Amygdala (tissue), 56 donors: ENCODE measurements around the gene MMRN2.
"Not testable (repeated sequence)": the region's sequence is repeated elsewhere in the genome, so short reads cannot be mapped to it uniquely, and the experiment has no call there.

ENCODE experiments used
- DNase-seq, 56 donors: peaks; one replicate each; lab custom pipeline; 2025; lab: John Stamatoyannopoulos, UW

Gene MMRN2

DNA sequence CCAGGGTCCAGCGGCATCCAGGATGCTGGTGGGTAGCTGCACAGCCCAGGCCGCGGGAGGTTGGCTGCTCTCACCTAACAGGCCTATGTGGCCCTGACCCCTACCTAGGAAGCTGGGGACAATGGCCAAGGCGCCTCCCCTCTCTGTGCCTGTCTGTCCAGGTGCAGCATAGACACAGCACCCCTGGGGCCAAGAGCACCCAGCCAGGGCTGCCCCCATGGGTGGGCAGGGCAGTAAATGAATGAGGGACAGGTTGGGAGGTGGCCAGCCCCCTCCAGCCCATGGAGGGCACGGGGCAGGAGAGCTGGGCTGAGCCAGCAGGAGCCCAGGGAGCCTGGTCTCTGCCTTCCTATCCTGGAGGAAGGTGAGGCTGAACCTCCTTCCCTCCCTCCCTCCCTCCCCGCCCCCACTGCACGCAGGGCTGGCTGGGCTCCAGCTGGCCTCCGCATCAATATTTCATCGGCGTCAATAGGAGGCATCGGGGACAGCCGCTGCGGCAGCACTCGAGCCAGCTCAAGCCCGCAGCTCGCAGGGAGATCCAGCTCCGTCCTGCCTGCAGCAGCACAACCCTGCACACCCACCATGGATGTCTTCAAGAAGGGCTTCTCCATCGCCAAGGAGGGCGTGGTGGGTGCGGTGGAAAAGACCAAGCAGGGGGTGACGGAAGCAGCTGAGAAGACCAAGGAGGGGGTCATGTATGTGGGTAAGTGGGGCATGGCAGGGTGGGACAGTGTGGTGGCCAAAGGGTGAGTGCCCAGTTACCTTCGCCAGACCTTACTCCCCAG is 893 bp upstream of the MMRN2 start, which contains the start of gene SNCG:
SNCG (plus strand) TSS at position 484 of the 785 bp plus-strand sequence; CDS start at position 583, 99 bp downstream.
- DNase-seq = peak in 26 of 56 donors; percentile 16 to 71 (median 48)

DNA sequence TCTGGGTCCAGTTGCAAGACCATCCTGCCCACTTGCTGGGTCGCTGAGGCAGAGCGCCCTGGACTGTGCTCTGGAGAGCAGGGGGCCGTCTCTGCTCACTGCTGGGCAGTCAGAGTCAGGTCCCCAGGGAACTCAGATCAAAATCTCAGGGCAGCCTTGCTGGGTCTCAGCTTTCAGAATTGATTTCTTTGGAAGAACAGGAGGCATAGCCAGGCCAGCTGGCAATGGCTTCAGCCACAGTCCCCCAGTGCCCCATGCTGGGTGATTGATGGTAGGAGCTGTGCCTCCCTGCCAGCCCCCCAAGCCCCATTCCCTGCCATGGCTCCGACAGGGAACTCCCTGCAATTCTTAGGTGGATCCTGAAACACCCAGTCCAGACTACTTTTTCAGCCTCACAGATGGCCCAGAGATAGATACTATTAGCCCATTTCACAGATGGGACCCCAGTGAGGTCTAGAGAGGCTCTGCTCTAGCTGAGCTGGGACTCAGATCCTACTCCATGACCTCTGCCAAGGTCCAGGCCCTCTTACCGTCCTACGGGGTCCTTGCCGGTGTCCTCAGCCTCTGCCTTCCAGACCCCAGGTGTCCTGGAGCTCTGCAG is 467 bp downstream of the MMRN2 start:
- DNase-seq = no peak

DNA sequence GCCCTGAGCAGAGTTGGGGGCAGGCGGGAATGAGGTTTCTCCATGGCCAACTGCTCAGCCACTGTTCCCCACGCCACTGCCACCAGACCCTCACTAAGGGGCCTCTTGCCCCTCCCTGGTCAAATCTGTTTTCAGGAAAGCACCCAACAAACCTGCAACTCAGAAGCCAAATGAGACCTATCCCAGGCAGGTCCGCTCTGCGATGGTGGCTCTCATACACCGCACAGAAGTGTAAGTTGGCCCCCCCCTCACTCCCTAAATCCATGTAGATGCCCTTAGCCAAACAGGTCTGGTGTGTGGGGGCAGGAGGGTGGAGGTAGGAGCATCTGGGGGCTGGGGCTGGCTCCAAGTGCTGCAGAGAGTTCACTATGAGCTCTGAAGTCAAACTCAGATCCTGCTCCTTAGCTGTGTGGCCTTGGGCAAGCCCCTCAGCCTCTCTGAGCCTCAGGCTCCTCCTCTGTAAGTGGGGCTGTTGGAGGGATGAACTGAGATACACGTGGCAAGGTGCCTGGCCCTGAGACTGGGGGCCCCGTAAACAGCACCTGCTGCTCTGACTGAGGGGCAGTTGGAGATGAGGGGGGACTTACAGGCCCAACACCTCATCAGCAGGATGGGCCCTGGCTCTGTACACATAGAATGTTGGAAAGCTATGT is 1.1 kb downstream of the MMRN2 start:
- no peak for DNase-seq

DNA sequence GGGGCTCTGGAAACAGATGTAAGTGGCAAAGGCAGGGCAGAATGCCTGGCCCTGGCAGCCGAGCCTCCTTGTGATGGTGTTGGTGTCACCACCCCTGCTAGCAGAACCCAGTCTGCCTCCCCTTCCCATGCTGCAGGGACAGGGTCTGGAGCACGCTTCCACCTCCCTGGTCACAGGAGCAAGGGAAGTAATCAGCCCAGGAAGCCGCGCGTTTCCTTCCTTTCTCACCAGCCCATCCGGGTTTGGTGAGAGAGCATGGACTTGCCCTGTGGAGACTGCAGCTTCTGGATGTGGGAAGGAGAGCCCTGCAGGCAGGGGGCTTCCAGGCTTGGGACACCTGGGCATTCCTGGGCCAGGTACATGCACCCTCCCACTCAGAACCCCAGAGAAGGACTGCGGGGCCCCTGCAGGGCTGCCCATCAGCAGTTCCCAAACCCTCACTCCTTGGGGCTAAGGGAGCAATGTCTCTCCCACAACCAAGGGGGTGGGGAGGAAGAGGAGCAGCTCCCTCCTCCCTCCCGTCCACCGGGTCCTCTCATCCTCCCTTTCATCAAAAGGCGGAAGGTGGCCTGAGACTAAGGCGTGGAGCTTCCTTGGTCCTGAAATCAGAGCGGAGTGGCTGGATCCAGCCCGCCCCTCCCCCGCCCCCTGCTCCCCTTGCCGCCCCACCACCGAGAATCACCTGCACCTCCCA is 1.8 kb downstream of the MMRN2 start:
- DNase-seq = peak in 2 of 56 donors; percentile 18 to 44

DNA sequence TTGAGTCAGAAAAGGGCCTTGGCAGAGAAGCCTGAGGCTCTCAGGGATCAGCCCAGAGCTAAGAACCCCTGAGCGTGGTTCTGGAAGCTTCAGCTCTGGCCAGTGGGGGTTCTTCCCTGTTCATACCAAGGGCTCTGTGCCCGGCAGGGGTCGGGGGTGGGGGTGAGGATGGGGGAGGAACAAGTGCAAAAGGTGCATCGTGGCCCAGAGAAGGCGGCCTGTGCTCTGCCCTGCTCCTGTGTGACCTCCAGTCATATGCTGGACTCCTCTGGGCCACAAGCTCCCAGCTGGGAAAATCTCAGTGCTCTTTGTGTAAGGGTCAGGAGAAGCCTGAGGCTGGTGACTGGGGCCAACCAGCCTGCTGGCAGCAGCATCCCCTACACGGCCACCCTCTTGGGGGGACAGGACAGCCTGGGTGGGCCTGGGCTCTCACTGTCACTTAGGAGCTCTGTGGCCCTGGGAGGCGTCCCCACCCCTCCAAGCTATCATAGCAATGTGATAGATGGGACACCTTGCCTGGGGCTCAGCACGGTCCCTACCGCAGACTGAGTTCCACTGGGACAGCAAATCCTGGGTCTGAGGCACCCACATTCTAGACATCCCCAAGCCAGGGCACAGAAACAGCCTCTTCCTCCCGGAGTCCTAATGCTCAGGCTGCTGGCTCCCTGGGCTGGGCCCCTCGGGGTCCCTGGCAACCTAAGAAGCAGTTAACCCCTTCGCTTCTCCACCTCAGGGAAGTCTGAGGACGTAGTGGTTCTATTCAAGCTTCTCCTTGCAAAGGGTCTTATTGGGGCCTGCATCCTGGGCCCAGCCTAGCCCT is 2.5 kb downstream of the MMRN2 start:
- DNase-seq = peak in 1 of 56 donors; percentile 40

DNA sequence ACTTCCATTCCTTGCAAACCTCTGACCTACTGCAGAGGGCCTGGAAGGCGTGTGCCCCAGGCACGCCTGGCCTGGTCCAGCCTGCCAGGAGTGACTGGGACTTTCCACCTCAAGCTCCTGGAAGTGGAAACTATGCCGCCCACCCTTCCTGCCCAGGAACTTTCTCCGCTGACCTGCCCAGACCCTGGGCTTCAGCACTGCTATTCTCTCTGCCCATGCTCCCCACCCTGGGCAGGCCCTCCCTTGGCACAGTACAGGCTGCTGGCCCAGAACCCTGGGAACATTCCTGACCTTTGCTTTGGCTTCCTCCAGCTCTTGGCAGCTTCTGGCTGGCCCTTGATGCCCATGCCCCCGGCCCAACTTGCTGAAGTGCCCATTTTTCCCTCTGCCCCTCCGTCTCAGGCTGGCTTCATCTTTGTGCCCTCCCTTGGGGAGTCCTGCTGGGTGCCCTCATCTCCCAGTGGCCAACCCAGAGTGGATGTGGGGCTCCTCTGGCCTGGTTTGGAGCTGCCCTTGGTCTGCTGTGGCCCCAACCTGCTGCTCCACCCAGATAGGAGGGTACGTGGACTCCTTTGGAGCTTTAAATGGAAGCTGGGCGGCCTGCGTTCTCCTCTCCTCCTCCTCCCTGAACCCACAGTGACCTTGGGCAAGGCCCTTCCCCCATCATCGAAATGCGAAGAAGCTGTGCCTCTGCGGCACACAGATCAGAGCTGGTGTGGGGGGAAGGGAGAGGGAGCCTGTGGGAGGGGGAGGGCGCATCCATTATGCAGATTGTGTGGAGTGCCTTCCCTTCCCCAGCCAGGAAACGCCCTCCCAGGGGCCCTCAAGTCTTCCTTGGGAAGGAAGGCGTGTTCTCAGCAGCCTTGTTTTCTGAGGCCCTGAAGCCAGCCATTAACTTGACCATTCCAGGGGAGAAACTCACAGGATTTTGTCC is 3.4 kb downstream of the MMRN2 start:
- DNase-seq = peak in 20 of 56 donors; percentile 25 to 67 (median 46)

DNA sequence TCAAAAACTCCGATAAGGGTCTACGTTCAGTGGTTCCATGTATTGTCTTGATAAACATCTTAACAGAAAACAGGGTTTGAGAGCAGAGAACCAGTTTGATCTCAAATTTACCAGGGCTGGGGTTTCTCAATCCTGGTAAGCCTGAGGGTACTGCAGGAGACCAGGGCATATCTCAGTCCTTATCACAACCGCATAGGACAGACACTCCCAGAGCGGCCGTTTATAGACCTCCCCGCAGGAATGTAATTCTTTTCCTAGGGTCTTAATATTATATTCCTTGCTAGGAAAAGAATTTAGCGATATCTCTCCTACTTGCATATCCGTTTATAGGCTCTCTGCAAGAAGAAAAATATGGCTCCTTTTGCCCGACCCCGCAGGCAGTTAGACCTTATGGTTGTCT is 4.7 kb downstream of the MMRN2 start:
- DNase-seq = not testable (repeated sequence)

DNA sequence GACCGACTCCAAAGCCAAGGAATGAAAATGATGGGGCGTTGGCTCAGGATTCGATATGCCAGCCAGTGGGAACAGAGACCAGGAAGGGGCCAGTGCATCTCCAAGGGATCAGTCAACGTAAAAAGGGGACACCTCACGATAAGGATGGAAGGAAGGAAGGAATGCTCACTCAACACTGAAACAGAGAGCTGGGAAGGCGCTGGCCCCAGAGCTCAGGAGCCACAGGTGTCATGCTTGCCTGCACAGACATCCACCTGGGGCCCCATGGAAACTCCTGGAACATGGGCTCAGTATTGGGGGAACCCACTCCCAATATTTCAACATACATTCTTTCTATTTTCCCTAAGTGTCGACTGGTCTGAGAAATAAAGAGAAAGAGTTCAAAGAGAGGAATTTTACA is 5.3 kb downstream of the MMRN2 start:
- DNase-seq = no peak

DNA sequence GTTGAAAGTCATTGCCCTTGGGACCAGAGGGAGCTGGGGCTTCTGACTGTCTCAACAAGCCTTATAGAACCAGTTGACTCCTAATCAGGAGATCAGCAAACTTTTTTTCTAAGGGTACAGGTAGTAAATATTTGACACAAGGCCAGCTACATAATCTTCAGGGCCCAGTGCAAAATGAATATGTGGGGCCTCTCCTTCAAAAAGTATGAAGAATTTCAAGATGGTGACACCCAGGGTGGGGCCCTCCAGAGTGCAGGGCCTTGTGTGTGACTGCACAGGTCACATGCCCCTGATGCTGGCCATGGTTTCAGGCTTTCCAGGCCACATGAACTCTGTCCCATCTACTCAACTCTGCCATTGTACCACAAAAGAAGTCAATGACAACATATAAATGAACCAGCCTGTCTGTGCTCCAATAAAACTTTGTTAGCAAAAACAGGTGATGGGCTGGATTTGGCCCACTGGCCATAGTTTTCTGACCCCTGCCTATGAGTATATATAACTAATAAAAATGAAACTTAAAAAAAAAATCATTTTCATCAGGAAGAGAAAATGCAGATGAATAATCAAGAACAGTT is 6.1 kb downstream of the MMRN2 start:
- no peak for DNase-seq

DNA sequence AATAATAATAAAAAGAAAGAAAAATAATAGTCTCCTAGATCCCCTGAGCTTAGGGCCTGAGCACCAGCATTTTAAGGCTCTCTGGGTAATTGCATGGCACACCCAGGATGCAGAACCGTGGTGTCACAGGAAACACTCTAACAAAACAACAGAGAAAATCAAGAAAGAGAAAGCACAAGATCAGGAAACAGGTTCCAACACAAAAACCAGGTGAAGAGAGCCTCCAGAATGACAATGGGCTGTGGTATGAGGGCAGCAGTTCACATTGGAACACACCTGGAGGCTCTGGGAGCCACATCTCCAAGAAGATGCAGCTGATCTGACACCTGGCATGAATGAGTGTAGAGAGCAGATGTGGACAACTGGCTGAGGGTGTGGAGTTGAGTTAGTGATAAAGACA is 7.1 kb downstream of the MMRN2 start:
- no peak for DNase-seq

DNA sequence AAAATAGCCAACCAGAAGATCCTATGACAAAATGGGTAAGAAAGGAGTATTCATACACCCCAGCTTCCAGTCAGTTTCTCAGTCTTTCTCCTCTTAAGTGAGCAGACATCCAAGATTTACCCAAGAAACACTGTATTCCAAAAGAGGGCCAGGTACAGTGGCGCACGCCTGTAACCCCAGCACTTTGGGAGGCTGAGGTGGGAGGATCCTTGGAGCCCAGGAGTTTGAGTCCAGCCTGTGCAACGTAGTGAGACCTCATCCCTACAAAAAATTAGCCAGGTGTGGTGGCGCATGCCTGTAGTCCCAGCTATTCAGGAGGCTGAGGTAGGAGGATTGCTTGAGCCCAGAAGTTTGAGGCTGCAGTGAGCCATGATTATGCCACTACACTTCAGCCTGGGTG is 9.6 kb downstream of the MMRN2 start:
- DNase-seq = not testable (repeated sequence)

DNA sequence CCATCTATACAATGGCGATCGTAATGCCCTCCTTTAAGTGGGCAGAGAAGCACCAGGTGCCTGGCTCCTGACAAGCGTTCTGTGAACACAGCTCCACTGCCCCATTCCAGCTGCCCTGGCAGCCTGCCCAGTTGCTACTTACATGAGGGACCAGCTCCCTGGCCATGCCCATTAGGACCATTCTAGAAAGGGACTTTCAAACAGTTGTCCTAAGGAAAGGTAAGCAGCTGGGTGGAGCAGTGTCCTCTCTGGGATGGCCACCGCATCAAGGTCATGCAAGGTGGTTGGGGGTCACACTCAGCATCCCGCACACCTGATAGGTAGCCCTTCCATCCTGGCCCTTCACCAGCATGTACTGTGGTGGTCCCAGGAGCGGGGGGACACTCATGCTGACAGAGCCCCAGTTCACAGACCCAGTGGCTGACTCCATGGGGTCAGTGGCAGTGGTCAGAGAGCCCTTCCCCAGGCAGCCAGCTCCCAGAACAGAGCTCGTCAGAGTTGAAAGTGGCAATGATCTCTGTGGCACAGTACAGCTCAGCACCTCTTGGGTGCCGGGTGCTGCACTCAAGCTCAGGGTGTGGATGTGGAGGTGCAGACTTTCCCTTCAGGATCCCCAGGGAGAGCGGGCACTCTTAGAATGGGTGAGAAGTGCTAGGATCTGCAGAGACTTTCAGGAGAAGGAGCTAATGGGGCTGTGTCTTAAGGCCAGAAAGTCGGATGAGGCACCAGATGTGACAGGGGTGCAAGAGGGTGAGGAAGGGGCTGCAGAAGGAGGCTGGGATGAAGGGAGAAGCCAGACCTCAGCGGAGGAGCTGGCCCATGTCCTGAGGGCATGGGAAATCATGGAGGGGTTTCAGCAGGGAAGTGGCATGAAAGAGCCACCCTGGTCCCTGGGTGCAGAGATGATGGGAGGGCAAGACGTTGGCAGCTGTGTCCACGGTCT is 10.9 kb downstream of the MMRN2 start:
- DNase-seq = peak in 7 of 56 donors; percentile 20 to 51 (median 25)

DNA sequence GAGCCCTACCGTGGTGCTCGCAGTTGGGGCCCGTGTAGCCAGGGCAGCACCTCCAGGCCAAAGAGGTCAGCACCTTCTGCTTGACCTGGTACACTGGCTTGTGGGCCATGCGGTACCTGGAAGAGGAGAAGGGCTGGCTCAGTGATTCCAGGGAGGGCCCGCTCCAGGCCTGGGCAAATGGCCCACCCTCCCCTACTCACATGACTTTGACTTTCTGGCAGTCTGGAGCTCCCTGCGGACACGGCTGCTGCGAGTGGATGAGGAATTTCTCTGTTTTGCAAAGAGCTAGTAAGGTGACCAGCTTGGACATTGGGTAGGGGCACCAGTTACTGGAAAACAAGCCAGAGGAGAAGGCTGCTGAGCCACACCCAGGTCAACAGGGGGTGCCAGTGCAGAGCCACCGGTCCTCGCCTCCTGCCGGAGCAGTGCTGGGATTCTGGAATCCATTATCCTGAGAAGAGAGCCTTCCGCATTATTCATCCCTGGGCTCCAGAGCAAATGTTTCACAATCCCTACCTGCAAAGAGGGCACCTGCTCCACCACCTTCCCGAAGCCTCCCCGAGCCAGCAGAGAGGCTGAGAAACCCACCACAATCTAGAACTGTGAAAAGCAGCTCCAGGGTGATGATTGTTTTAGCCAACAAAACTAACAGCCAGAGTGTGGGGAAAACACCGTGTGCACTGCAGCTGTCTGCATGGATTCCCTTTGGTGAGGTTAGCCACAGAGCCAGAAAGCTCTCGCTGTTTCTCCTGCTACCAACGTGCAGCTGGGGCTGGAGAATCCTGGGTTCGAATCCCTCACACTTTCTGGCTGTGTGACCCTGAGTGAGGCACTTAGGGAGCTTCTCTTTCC is 11.8 kb downstream of the MMRN2 start:
- DNase-seq = peak in 3 of 56 donors; percentile 12 to 16 (median 16)

DNA sequence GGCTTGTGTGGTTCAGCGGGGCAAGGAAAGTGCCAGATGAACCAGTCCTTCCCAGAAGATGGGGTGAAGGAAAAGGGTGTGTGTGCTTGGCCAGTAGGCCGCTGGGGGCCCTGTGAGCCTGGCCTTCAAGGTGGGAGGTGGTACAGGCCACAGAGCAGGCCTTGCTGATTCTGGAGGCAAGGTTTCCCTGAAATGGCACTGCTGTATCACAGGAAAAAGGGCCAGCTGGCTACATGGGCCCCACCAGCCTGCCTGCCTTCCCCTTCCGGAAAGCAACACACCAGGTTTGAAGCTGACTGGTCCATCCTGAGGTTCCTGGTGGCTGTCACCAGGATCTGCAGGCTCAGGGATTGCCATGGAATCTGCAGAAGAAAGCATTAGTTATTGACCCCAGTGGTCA is 12.5 kb downstream of the MMRN2 start:
- no peak for DNase-seq

DNA sequence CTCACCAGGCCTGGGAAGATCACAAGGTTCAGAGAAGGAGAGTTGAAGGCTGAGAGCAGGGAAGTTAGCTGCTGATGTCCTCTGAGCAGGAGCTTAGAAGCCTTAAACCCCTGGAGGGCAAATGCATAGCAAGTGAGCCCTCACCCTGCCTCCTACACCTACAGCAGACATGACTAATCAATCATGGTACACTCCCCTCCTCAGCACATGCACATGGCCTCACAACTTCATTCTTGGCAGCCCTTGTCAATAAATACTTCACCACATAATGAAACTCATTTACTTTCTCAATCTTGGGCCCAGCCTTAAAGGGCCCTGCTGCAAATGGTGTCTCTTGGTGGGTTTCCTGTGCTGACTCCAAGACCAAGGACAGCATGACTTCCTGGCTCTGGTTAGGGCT is 12.9 kb downstream of the MMRN2 start:
- no peak for DNase-seq

DNA sequence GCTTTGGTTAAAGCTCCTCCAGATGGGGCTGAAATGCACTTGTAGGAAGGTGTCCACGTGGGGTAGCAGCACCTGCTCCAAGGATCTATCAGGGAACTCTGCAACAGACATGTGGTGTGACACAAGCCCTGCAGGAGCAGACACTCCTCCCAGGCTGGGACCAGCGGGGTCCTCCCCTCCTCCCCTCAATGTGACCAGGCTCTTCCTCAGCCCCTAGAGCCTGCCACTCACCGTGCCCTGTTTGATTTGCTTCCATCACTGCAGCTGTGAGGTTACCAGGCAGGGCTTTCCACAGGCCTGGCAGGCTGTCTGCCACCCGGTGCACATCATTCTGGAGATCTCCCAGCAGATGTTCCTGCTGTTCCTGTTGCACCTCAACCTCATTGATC is 13.4 kb downstream of the MMRN2 start:
- DNase-seq = no peak
